ENCODE results near the gene ANKRD53. TPM values are rescaled to one million over a fixed set of nuclear protein-coding genes. Genes with fewer than 3 reads are reported as not detected.

Gene ANKRD53
- total RNA-seq, 1 experiment from 2014 or later = not detected

DNA sequence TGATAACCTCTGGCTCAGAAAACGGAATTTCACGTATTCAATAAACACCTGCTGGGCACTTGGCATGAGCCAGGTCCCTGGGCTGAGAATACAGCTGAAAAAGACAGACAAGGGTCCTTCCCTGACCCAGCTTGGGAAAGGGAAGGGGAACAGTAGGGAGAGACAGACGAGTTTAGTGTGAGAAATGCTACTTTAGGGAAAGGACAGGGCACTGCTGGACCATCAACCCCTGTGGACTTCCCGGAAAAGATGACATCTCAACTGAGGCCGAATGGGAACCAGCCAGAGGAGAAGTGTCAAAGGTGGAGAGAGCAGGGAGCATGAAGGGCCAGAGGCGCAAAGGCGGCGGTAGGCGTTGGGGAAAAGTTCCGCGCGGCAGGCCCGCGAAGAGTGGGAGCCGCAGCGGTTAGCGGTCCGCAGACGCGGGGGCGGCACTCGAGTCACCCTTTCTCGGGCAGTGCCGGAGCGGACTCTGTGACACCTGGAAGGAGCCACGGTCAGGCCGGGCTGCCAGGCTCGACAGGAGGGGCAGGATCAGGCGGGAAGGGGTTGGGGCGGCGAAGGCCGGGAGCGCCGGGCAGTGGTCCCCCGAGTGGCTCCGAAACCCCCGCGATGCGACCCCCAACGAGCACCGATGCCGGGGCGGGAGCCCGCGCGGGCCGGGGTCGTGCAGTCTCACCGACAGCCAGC, 15.7 kb downstream of the ANKRD53 start:
- Histone ChIP-seq H3K9ac (ENCODE audit: low read length) (peak overlapping the region; percentile 76), H3K4me3 (replicated peaks in 1 of 2; ENCODE audit: low read depth in 1 of 2, low read length in 2 of 2) (peak overlapping the region; percentile 78 to 95), H3K9me2 (ENCODE audit: insufficient read depth) (no peaks in the 10 kb centered on the region), H4K20me1 (ENCODE audit: insufficient read depth) (no peaks in the 10 kb centered on the region), H3K9me3 (ENCODE audit: control insufficient read depth in 1 of 2, insufficient read depth in 1 of 2, low read depth in 1 of 2, low read length in 2 of 2) (no peaks in the 10 kb centered on the region), H2AFZ (ENCODE audit: low read depth, low read length, poor library complexity, severe bottlenecking) (no peak overlapping the region), H3K4me1 (ENCODE audit: control insufficient read depth in 1 of 2, insufficient read depth in 2 of 2, low read length in 2 of 2) (peaks cover 13 to 22% of the 10 kb centered on the region in 2 experiments; a peak in 3 of 4 replicates), H3K79me2 (ENCODE audit: insufficient read depth, low read length) (peaks cover 24% of the 10 kb centered on the region), H3K27me3 (ENCODE audit: insufficient read depth, low read length) (no peaks in the 10 kb centered on the region), H3K36me3 (ENCODE audit: control insufficient read depth in 1 of 2, insufficient read depth in 2 of 2, low read length in 2 of 2) (peaks cover 11 to 20% of the 10 kb centered on the region in 2 experiments; a peak in 3 of 4 replicates), H3K27ac (ENCODE audit: low read depth, low read length) (peak overlapping the region; percentile 65), H3K4me2 (ENCODE audit: low read length) (peak overlapping the region; percentile 98)
- TF ChIP-seq SRF (IDR thresholded peaks at IDR 0.05; ENCODE audit: low read depth) = no peak
- TF ChIP-seq YY1 (IDR thresholded peaks at IDR 0.05; ENCODE audit: extremely low read depth, insufficient replicate concordance, low read depth, low read length) = no peak
- TF ChIP-seq, protein P1, sequence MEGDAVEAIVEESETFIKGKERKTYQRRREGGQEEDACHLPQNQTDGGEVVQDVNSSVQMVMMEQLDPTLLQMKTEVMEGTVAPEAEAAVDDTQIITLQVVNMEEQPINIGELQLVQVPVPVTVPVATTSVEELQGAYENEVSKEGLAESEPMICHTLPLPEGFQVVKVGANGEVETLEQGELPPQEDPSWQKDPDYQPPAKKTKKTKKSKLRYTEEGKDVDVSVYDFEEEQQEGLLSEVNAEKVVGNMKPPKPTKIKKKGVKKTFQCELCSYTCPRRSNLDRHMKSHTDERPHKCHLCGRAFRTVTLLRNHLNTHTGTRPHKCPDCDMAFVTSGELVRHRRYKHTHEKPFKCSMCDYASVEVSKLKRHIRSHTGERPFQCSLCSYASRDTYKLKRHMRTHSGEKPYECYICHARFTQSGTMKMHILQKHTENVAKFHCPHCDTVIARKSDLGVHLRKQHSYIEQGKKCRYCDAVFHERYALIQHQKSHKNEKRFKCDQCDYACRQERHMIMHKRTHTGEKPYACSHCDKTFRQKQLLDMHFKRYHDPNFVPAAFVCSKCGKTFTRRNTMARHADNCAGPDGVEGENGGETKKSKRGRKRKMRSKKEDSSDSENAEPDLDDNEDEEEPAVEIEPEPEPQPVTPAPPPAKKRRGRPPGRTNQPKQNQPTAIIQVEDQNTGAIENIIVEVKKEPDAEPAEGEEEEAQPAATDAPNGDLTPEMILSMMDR (IDR thresholded peaks at IDR 0.05 in 2 of 3, conservative IDR thresholded peaks at IDR 0.05 in 1 of 3; ENCODE audit: borderline replicate concordance in 1 of 3, insufficient read depth in 1 of 3, low read depth in 2 of 3, low read length in 2 of 3) = no peak
- TF ChIP-seq, protein P2, sequence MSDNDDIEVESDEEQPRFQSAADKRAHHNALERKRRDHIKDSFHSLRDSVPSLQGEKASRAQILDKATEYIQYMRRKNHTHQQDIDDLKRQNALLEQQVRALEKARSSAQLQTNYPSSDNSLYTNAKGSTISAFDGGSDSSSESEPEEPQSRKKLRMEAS (IDR thresholded peaks at IDR 0.05) = no peak
- TF ChIP-seq EGR1 (IDR thresholded peaks at IDR 0.05; ENCODE audit: low read depth) = peak; percentile 79
- RAD21 ChIA-PET (ENCODE audit: low non-redundant PET in 1 of 2, low total read pairs in 2 of 2, uncharacterized antibody in 2 of 2, unreplicated experiment in 2 of 2) = no interaction called here
- ATAC-seq (peak; percentile 25), DNase-seq (ENCODE audit: low read depth, low spot score) (no peak)
- POLR2A ChIA-PET = no interaction called here
- CTCF ChIA-PET = no interaction called here
- intact Hi-C loops (cut with micrococcal nuclease) = no loop called here
- BruUV-seq (replicated peaks) = no TSS peak

All from HCT116 (cell line).